Activated CD4-positive, alpha-beta T cell treated with anti-CD3 and anti-CD28 coated beads for 48 hours (primary cell): ENCODE measurements around the gene EP300.

ENCODE experiments used
- DNase-seq: peaks from one replicate; pipeline ENCODE4 v3.0.0-alpha.2; 2020

Gene EP300

GRCh38 chr22:41216984-41217383 is 124.6 kb downstream of the EP300 start:
- DNase-seq = no peak

- DNase-seq = peak; percentile 61
Observed at GRCh38 chr22:41217553-41218157, 125.3 kb downstream of the EP300 start.

GRCh38 chr22:41222846-41223507 is 130.6 kb downstream of the EP300 start:
- DNase-seq = no peak

- no peak for DNase-seq
Observed at GRCh38 chr22:41223535-41223934, 131.1 kb downstream of the EP300 start.

- DNase-seq = no peak
Observed at GRCh38 chr22:41226723-41227655, 134.6 kb downstream of the EP300 start.

- DNase-seq = no peak
Observed at GRCh38 chr22:41229215-41229614, 136.8 kb downstream of the EP300 start.
